Measurements from ENCODE around the gene ANAPC5.
A peak's percentile ranks its signal among the peaks of the same experiment; 100 is the strongest.

The ANAPC5 gene

DNA sequence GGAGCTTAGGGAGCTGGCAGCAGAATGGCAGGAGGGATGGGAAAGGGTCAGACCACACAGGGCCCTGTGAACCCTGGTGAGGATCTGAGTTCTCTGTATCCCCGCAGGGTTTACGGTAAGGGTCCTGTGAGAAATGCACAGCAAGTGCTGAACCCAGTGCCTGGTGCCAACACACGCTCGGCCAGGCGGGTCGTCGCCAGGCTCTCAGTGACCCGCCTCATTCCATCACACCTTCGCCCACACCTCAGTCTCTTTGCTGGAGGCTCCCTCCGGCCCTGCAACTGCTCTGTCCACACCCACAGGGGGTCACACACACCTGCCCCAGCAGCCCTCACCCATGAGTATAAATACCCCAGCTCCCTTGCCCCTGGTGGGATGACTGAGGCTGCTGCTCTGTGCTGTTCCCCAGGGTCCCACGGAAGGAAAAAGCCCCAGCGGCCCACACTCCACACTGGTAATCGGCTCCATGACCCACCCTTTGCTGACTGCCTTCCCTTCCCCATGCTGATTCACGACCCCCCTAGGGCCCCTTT, 78.8 kb downstream of the ANAPC5 start:
- no peaks in the 10 kb centered on the region for H3K9me3 ChIP-seq
- no peak overlapping the region for H3K4me3 ChIP-seq (ENCODE audit: low read depth in 1 of 2, low read length in 1 of 2)
- peak overlapping the region; percentile 31 for H3K27ac ChIP-seq
- peaks cover 23% of the 10 kb centered on the region in 2 experiments for H3K4me1 ChIP-seq (ENCODE audit: control insufficient read depth in 1 of 2, insufficient read depth in 1 of 2, low read depth in 1 of 2, low read length in 1 of 2)
- H3K36me3 ChIP-seq, result peaks cover 75% of the 10 kb centered on the region
- H3K27me3 ChIP-seq, result no peaks in the 10 kb centered on the region
- TF ChIP-seq, protein P1, sequence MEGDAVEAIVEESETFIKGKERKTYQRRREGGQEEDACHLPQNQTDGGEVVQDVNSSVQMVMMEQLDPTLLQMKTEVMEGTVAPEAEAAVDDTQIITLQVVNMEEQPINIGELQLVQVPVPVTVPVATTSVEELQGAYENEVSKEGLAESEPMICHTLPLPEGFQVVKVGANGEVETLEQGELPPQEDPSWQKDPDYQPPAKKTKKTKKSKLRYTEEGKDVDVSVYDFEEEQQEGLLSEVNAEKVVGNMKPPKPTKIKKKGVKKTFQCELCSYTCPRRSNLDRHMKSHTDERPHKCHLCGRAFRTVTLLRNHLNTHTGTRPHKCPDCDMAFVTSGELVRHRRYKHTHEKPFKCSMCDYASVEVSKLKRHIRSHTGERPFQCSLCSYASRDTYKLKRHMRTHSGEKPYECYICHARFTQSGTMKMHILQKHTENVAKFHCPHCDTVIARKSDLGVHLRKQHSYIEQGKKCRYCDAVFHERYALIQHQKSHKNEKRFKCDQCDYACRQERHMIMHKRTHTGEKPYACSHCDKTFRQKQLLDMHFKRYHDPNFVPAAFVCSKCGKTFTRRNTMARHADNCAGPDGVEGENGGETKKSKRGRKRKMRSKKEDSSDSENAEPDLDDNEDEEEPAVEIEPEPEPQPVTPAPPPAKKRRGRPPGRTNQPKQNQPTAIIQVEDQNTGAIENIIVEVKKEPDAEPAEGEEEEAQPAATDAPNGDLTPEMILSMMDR (IDR thresholded peaks at IDR 0.05), result no peak

- TF ChIP-seq, protein P1 (IDR thresholded peaks at IDR 0.05), result no peak
- H3K36me3 ChIP-seq, result peaks cover 94% of the 10 kb centered on the region
- H3K27me3 ChIP-seq, result no peaks in the 10 kb centered on the region
Measured at GRCh38 chr12:121267822-121268221, 84.4 kb downstream of the ANAPC5 start.

GRCh38 chr12:121264951-121265515, 87.2 kb downstream of the ANAPC5 start:
- TF ChIP-seq, protein P1 (IDR thresholded peaks at IDR 0.05), result no peak
- Histone ChIP-seq H3K27me3 (no peaks in the 10 kb centered on the region), H3K4me1 (ENCODE audit: control insufficient read depth in 1 of 2, insufficient read depth in 1 of 2, low read depth in 1 of 2, low read length in 1 of 2) (no peaks in the 10 kb centered on the region), H3K27ac (peak overlapping the region; percentile 38), H3K4me3 (ENCODE audit: low read depth in 1 of 2, low read length in 1 of 2) (no peak overlapping the region), H3K36me3 (peaks cover 98% of the 10 kb centered on the region), H3K9me3 (no peaks in the 10 kb centered on the region)

More at GRCh38 chr12:121267822-121268221, 84.4 kb downstream of the ANAPC5 start:
- H3K9me3 ChIP-seq, result no peaks in the 10 kb centered on the region
- no peaks in the 10 kb centered on the region for H3K4me1 ChIP-seq (ENCODE audit: control insufficient read depth in 1 of 2, insufficient read depth in 1 of 2, low read depth in 1 of 2, low read length in 1 of 2)
- H3K4me3 ChIP-seq (ENCODE audit: low read depth in 1 of 2, low read length in 1 of 2), result no peak overlapping the region
- H3K27ac ChIP-seq, result no peak overlapping the region

- H3K4me3 ChIP-seq (ENCODE audit: low read depth in 1 of 2, low read length in 1 of 2), result no peak overlapping the region
- TF ChIP-seq, protein P1 (IDR thresholded peaks at IDR 0.05), result no peak
- H3K36me3 ChIP-seq, result peaks cover 98% of the 10 kb centered on the region
- peak overlapping the region; percentile 4 for H3K27ac ChIP-seq
- no peaks in the 10 kb centered on the region for H3K4me1 ChIP-seq (ENCODE audit: control insufficient read depth in 1 of 2, insufficient read depth in 1 of 2, low read depth in 1 of 2, low read length in 1 of 2)
- no peaks in the 10 kb centered on the region for H3K9me3 ChIP-seq
- no peaks in the 10 kb centered on the region for H3K27me3 ChIP-seq
Measured at GRCh38 chr12:121264135-121264534, 88.1 kb downstream of the ANAPC5 start.

DNA sequence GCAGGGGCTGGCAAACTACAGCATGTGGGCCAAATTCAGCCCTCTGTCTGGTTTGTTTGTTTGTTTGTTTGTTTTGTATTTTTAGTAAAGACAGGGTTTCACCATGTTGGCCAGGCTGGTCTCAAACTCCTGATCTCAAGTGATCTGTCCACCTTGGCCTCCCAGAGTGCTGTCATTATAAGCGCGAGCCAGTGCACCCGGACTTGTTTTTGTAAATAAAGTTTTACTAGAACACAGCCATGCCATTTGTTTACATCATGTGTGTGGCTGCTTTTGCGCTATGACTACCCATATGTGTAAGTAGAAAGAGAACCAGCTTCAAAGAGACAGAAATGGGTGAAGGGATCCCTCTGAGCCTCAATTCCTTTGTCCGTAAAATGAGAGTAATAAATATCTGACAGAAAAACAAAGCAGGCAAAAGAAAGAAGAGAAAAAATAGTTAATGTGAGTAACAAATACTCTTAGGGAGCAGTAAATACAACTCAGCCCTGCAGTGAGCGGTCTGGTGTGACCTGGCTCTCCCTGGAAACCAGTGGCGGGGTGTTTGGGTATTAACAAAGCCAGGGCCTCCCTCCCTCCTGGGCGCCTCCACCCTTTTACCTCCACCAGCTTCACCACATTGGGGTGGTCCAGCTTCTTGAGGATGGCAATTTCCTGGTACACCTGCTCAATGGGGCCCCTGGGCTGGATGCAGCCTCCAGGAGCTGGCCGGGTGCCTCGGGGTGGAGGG, 88.8 kb downstream of the ANAPC5 start:
- Histone ChIP-seq H3K36me3 (peaks cover 98% of the 10 kb centered on the region), H3K27ac (no peak overlapping the region), H3K4me1 (ENCODE audit: control insufficient read depth in 1 of 2, insufficient read depth in 1 of 2, low read depth in 1 of 2, low read length in 1 of 2) (no peaks in the 10 kb centered on the region), H3K9me3 (no peaks in the 10 kb centered on the region), H3K4me3 (ENCODE audit: low read depth in 1 of 2, low read length in 1 of 2) (no peak overlapping the region), H3K27me3 (no peaks in the 10 kb centered on the region)
- TF ChIP-seq, protein P1 (IDR thresholded peaks at IDR 0.05), result no peak

All from neutrophil (primary cell).